Astrocyte of the cerebellum (primary cell): Measurements from ENCODE around the gene CYTH2.

Source experiments
- DNase-seq: peaks from one replicate; pipeline ENCODE4 v3.0.0-alpha.2; 2011; ENCODE audit warnings: low read depth
- H3K4me3 ChIP-seq: 2 replicates; pipeline ENCODE4 v1.5.1; 2011; ENCODE audit warnings: mild to moderate bottlenecking, low read depth, low read length, moderate library complexity
- CTCF ChIP-seq: IDR thresholded peaks from 2 replicates; pipeline ENCODE4 v1.5.1; 2012; ENCODE audit warnings: low read length, low read depth, moderate library complexity, mild to moderate bottlenecking; ENCODE audit errors: missing control alignments
- in situ Hi-C: cut with HindIII; loops from 2 replicates; pipeline ENCODE4 v1.10.0; 2017; ENCODE audit warnings: low sequenced_read_pairs

Gene CYTH2

DNA sequence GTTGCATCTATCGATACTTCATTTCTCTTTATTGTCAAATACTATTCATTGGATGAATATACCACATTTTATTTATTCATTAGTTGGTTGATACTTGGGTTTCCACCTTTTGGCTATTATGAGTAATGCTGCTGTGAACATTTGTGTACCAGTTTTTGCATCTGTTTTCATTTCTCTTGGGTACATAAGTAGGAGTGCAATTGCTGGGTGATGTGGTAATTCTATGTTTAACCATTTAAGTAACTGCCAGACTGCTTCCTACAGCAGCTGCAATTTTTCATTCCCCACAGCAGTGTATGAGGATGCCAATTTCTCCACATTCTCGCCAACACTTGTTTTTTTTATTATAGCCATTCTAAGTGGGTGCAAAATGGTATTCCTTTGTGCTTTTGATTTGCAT lies 11.2 kb upstream of the CYTH2 start:
- DNase-seq, result no peak
- in situ Hi-C loops, result no loop called here
- no peak for TF ChIP-seq CTCF

DNA sequence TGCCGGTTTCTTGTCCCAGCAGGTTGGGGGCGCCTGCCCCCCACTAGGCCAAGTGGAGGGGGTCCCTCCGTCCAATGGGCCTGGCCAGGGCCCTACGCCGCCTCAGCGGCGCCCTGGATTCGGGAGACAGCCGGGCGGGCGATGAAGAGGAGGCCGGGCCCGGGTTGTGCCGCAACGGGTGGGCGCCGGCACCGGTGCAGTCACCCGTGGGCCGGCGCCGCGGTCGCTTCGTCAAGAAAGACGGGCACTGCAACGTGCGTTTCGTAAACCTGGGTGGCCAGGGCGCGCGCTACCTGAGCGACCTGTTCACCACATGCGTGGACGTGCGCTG lies 7.6 kb upstream of the CYTH2 start:
- TF ChIP-seq CTCF, result no peak
- no peak overlapping the region for H3K4me3 ChIP-seq
- DNase-seq, result no peak
- in situ Hi-C loops, result no loop called here

More for the DNA sequence above, 11.2 kb upstream of the CYTH2 start:
- H3K4me3 ChIP-seq, result no peak overlapping the region

DNA sequence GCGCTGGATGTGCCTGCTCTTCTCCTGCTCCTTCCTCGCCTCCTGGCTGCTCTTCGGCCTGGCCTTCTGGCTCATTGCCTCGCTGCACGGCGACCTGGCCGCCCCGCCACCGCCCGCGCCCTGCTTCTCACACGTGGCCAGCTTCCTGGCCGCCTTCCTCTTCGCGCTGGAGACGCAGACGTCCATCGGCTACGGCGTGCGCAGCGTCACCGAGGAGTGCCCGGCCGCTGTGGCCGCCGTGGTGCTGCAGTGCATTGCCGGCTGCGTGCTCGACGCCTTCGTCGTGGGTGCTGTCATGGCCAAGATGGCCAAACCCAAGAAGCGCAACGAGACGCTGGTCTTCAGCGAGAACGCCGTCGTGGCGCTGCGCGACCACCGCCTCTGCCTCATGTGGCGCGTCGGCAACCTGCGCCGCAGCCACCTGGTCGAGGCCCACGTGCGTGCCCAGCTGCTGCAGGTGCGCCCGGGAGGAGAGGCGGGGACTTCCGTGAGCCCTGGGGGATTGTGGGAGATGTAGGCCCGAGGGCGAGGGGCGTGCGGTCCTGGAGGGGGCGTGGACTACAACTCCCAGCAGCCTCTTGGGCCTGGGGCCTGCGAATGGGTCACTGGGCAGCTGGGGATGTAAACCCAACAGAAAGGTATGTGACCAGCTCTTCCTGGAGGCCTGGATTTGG lies 7.0 kb upstream of the CYTH2 start:
- TF ChIP-seq CTCF, result no peak
- no peak overlapping the region for H3K4me3 ChIP-seq
- DNase-seq, result no peak
- in situ Hi-C loops, result no loop called here

DNA sequence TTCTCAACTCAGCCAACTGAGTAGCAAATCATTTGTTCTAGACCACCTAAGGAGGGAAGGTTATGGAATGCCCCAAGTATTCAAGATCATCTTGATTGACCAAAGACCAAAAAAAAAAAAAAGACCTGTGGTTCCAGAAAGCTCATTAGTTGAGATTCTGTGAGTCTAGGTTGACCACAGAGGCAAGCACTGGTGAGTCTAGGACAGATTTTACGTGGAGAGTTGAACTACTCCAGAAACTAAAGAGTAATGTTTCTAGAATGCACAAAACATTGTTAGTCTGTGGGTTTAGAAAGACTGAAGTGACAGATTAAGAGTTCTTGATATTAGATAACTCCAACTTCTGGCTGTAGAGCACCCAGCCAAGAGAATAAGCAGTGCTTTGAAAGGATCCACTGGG lies 4.0 kb upstream of the CYTH2 start:
- H3K4me3 ChIP-seq, result no peak overlapping the region
- in situ Hi-C loops, result no loop called here
- DNase-seq, result no peak
- TF ChIP-seq CTCF, result no peak

DNA sequence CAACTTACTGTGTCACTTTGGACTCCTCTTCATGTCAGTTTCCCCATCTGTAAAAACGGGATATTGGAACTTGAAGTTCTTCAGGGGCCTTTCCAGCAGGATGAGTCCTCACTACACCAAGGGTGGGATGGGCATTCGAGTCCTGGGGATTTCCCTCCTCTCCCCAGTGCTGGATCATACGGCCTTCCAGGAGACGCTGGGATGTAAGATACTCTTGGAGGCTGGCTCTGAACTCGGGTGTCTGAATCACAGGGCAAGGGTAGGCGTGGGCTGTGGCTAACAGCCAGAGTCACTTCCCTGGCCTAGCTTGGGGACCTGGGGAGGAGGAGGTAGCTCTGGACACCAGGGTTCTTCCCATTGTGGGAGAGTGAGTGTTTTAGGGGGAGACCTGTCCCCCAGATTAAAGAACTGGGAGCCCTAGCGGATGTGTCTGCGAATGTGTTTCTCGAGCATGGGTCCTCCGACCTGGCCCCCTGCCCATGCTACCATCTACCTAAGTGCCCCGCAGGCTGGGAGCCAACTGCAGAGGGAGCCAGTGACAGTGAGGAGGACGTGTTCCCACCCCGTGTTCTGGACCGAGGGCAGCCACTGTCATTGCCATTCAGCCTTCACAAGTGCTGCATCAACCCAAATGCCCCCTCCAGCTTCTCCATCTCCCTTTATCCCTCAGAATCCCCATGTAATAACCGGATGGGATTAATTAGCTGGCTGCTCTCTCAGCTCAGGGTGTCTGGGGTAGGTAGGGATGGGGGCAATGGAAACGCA lies 2.4 kb upstream of the CYTH2 start:
- TF ChIP-seq CTCF, result no peak
- DNase-seq, result no peak
- in situ Hi-C loops, result no loop called here

DNA sequence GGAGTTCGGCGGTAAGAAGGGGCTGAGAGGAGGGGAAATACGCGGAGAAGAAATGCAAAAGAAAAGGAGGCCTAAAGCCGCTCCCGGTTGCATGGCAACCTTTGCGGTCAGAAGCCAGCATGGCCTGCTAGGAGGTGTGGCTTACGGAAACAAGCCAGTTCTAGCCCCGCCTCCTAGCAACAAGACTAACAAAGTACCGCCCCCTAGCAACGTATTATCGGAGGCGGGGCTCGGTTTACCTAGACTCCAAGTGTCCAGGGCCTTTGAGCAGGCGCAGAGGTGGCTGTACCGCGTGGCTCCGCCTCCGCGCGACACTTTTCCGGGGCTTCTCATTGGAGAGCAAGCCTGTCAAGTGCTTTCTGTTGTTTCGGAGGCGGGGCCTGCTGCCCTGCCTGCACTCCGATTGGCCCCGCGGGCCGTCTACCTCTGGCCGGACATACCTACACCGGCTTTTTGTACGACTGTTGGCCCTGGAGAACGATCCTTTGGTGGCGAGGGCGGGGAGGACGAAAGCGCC lies 339 bp upstream of the CYTH2 start:
- H3K4me3 ChIP-seq, result peak overlapping the region; percentile 94
- in situ Hi-C loops, result no loop called here
- peak; percentile 100 for DNase-seq
- no peak for TF ChIP-seq CTCF

More for the DNA sequence above, 2.4 kb upstream of the CYTH2 start:
- no peak overlapping the region for H3K4me3 ChIP-seq
